COLO668 (cell line): ENCODE results near the gene ADGRG6.
"Not testable (repeated sequence)": the region's sequence is repeated elsewhere in the genome, so short reads cannot be mapped to it uniquely, and the experiment has no call there.

ENCODE experiments used
- DNase-seq: peaks from one replicate; lab custom pipeline; 2025; ENCODE audit not compliant: unreplicated experiment; lab: John Stamatoyannopoulos, UW

Gene ADGRG6

GRCh38 chr6:142406131-142406530 is 104.3 kb downstream of the ADGRG6 start:
- DNase-seq: no peak

DNA sequence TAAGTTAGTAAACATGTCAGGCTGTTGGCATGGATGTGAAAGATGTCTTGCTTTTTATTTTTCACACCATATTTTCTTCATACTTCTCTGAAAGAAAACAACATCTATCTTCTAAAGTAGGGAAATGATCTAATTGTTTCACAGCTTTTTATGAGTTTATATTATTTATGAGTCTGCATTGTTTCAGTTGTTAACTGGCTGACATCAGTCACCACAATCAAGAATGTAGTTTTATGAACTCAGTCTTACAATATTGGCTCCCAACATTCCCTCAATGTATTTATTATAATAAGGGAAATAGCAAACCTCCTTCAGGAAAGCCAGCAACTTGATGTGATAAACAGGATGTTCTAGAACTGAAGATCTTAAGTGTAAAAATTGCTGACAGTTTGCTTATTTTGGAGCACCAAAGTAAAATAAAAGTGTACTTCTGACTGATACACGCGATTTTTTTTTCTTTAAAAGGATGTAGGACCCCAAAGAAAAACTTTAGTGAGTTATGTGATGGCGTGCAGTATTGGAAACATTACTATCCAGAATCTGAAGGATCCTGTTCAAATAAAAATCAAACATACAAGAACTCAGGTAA is 106.0 kb downstream of the ADGRG6 start:
- DNase-seq: no peak

DNA sequence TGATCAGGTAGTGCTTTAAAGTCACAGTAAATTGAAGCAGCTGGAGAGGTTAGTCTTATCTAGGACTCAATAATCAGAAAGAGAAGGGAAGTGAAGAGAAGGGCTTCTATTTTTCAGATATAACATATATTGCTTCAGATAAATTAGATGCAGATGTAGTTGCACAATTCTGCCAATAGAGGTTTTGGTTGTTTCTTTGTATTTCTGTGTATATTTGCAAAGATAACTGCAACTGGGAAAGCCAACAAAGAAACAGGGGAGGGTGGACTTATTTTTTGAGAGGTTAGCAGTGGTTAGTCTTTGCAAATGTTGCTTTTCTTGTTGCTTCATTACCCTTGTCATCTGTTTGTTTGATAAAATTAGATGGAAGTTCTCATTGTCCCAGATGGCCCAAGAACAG is 106.6 kb downstream of the ADGRG6 start:
- no peak for DNase-seq

- DNase-seq: no peak
These were observed 108.0 kb downstream of the ADGRG6 start for GRCh38 chr6:142409794-142410193.

GRCh38 chr6:142411145-142411544 is 109.3 kb downstream of the ADGRG6 start:
- no peak for DNase-seq

DNA sequence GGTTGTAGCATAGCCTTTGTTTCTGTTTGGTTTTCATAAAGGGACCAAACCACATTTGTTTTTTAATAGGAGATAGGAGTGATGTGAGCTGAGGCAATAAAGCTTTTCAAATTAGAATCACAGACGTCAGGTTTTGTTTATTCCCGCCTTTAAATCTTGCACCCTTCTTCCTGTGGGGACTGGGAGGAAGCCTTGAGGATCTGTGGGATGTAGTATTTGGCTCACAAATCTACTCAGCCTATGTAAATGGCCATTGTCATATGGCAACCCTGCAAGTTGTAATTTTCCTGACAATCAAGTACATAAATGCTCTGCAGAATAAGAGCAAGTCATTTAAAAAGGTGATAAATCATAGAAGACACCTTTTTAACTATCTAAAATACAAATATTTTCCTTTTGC is 110.4 kb downstream of the ADGRG6 start:
- no peak for DNase-seq

DNA sequence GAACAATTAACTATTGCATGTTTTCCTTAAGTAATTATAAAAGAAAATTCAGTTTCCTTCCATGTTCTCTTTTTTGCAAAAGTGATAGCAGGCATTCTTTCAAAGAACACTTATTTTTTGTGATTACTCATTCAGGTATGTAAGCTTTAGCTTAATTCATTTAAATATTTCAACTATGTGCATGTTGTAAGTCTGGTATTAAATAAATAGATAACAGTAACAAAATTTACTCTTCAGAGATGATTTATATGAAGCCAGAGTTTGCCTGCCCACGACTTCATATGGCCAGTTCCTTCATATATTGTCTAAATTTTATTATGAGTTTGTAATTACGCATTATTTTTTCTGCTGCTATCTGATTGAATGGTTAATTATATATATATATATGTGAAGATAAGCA is 110.9 kb downstream of the ADGRG6 start:
- no peak for DNase-seq

GRCh38 chr6:142413111-142413510 is 111.3 kb downstream of the ADGRG6 start:
- no peak for DNase-seq

GRCh38 chr6:142414462-142415250 is 112.8 kb downstream of the ADGRG6 start:
- no peak for DNase-seq

GRCh38 chr6:142416179-142416578 is 114.4 kb downstream of the ADGRG6 start:
- no peak for DNase-seq

DNA sequence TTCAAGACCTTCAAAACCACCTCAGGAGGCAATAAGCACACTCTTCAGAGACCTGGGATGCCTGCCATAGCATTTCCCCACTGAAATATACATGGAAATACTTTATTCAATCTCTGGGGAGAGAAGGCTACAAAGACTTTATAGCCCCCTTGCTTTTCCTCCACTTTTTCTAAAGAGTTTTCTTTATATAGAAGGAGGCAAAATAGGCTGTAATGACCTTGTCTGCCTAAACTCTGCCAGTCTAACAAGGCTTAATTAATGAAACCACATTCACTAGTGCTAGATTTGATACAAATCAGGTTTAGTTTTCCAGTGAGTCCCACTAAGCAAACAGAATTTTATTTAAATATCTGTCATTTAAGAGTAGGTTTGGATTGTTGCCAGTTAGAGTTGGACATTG is 114.9 kb downstream of the ADGRG6 start:
- DNase-seq: no peak

DNA sequence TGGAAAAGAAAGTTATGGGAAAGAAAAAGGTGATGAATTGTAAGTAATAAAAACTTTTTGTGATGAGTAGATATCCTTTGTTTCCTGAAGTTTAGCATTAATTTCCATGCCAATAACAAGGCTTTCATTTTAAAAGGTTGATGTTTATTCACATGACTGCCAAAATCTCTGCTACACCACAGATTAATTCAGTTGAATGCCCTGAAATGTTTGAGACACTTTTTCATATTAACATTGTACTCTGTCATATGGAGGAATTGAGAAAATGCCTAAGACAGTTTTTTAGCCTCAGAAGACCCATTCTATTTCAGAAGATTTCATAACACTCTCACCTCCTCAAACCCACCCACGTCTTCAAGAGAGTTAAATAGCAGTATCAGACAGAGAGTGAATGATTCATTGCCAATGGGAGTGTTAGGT is 115.5 kb downstream of the ADGRG6 start:
- DNase-seq: no peak

GRCh38 chr6:142419071-142419470 is 117.3 kb downstream of the ADGRG6 start:
- DNase-seq: no peak

GRCh38 chr6:142420802-142421201 is 119.0 kb downstream of the ADGRG6 start:
- DNase-seq: no peak

DNA sequence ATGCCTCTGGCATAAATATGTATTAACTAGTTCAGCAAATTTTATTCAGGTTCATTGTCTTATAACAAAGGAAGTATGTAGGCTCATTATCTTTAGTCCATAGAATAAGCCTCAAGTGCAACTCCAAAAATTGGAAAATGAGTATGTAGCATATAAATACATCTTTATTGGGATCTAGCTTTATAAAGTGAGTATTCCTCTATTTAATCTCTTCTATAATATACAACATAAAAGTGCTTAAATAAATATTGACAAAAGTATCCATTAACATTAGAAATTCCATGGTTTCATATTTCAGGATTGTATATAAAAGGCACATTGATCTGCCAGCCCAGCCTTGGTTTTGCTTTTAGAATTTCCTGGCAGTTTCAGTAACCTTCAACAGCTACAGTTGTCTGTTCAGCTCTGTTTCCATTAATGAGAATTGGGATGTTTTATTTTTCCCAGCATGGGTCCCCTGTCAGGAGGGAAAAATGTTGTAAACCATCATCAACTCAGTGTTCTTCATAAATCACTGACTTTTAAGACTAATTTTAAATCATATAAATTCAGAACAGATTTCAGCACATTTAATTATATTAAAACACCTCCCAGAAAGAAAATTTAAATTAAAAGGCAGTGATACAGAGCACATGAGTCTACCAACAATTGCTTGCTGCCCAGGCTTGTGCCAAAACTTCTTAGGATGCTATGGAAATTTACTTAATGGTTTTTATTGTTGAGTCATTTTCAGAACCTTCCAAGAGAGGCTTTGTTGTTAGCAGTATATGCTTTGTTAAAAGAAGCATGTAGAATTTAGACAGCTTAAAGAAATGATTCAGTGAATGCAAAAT is 119.7 kb downstream of the ADGRG6 start:
- DNase-seq: no peak

DNA sequence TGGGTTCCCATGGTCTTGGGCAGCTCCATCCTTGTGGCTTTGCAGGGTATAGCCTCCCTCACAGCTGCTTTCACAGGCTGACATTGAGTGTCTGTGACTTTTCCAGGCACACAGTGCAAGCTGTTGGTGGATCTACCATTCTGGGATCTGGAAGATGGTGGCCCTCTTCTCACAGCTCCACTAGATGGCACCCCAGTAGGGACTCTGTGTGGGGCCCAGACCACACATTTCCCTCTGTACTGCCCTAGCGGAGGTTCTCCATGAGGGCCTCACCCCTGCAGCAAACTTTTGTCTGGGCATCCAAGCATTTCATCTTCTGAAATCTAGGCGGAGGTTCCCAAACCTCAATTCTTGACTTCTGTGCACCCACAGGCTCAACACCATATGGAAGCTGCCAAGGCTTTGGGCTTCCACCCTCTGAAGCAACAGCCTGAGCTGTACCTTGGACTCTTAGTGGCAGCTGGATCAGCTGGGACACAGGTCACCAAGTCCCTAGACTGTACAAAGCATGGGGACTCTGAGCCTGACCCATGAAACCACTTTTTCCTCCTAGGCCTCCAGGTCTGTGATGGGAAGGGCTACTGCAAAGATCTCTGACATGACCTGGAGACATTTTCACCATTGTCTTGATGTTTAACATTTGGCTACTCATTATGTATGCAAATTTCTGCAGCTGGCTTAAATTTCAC is 124.8 kb downstream of the ADGRG6 start:
- not testable (repeated sequence) for DNase-seq

GRCh38 chr6:142428468-142428867 is 126.7 kb downstream of the ADGRG6 start:
- DNase-seq: not testable (repeated sequence)

DNA sequence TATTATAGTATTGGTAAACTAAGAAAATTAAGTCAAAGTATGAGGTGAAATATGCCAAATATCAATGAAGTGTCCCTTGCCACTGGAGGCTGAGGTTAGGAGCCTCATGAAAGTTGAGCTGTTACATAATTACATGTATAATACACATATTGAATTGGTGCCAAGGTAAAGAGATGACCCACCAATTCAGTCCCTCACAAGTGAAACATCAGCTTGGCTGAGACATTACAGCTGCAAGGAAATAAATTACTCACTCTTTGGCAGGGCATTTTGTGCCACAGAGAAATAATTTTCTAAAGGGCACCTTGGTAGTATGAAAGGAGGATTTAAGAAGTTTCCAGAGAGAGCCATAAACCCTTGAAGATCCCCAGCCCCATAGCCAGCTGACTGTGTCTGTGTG is 127.4 kb downstream of the ADGRG6 start:
- DNase-seq: no peak

DNA sequence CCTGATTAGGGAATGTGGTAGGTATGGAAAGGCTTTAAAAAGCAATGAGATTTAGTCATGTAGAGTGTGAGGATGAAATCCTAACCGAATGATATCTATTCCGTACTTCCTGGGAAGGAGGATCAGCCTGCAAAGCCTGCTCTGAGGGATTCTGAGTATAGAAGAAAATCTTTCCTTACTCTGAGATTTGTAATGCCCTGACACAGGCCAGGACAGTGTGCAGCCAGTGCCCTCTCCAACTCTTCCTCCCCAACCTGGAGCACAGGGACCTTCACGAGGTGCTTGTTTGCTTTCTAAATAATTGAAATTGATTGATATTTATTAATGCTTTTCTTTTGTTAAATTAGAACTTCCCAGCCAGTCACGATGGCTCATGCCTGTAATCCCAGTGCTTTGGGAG is 131.6 kb downstream of the ADGRG6 start:
- no peak for DNase-seq

DNA sequence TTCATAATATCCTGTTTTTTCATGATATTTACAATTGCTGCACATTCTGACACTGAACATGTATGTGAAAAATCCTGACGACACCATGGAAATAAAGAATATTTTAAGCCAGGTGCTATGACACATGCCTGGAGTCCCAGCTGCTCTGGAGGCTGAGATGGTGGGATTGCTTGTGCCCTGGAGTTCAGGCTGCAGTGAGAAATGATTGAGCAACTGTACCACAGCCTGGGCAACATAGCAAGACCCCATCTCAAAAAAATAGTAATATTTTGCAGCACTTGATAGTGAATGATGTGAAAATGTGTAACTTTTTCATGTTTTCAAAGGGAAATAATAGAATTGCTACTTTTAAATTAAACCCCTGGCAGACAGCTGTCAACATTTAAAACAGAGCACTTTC is 137.1 kb downstream of the ADGRG6 start:
- DNase-seq: no peak

DNA sequence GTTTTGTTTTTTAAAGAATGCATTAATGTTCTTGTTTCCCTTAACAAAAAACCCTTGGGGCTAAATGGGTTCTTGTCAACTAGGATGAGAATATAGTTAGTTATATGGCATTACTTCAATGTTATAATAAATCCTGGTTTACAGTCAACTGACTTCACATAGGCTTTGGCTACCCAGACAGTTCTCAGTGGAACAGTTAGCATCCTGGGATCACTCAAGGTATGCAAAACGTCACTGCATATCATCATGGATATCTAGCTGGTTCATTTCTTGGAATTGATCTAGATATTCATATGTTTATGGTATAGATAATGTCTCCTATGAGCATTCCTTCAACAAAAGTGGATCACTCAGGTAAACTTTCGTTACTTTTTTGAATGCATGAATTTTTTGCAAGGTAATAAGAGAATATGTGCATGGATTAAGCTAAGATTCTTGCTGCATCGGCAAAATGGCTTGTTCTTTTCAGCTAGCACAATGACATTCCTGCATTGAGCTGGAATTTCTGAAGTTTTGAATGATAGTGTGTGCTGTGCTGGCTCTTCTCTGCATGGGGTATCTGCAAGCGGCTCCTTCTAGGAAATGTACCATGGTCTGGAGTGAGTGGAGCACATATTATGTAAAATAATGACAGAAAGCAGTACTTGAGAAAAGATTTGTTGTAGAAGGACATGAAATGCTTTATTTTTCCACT is 138.9 kb downstream of the ADGRG6 start:
- DNase-seq: no peak
